Activated CD8-positive, alpha-beta memory T cell treated with anti-CD3 and anti-CD28 coated beads for 4 hours (primary cell): ENCODE results near the gene UNC13C.
"Not testable (repeated sequence)": the region's sequence is repeated elsewhere in the genome, so short reads cannot be mapped to it uniquely, and the experiment has no call there.

Experiments
- DNase-seq, 2 donors: peaks; one replicate each; pipeline ENCODE4 v3.0.0-alpha.2; 2020; ENCODE audit warnings: low read depth in 2 of 2

UNC13C gene

DNA sequence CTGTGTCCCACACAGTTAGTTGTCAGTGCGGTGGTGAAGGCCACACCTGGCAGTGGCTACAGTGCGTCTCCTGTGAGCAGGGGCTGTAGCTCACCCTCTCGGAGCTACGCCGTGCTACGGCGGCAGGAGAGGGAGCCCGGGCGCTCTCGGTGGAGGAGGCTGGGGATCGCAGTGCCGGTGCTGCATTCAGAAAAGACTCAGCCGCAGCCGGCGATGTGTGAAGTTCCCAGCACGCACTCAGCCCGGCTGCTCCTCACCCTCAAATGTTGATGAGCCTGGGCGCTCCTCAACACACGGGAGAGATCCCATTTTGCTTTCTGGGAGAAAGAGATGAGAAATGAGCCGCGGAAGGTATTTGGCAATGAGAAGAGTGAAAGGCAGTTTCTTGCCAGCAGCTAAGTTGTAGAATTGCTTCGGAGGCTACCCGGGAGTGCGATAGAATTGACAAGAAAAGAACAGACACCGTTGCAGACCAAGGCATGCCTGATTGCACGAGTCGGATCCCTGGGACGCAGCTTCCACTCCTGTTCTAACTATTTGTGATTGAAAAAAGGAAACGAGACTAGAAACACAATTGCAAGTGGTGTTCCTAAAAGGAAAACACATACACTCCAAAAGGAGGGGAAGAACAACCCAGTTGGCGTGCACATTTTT lies at the start of gene UNC13C:
Gene UNC13C, plus strand, starts transcription at position 189 of the 654 bp plus-strand sequence. CDS start 34,463 bp downstream, outside the sequence.
- no peak for DNase-seq

DNA sequence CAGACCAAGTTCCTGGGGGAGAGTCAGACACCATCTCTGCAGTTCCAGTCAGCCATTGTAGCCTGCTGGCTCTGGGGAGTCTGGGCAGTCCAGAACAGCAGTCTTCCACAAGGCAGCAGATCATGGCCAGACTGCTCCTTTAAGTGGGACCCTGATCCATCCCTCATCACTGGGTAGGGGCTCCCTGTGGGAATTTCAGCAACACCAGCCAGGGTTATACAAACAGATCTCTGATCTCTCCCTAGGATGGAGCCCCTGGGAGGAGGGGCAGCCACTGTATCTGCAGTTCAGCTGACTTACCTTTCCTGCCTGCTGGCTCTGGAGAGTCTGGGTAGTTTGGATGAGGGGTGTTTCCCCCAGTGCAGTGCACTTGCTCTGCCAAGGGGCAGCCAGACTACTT lies 42.1 kb upstream of the UNC13C start:
- no peak for DNase-seq

DNA sequence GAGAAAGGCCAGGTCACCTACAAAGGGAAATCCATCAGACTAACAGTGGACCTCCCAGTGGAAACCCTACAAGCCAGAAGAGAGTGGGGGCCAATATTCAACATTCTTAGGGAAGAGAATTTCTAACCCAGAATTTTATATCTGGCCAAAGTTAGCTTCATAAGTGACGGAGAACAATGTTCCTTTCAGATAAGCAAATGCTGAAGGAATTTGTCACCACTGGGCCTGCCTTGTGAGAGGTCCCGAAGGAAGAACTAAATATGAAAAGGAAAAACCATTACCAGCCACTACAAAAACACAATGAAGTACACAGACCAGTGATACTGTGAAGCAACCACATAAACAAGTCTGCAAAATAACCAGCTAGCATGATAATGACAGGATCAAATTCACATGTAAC lies 40.6 kb upstream of the UNC13C start:
- DNase-seq, result not testable (repeated sequence)

DNA sequence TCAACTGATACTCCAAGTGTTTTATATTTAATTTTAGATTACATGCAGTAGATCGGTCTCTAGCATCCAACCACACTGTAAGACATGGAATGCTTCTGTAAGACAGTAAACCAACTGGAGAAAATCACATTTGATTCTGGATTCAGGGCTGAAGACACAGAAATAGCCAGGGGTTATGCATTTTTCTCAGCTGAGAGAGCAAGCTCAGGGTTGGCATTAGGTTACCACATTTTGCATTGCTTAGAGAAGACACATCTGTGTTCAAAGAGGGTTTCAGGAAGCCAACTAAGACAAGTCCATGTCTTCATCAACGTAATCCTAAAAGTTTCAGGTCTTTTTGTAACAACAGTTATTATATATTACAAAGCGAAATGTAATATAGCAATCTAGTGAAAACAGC lies 27.7 kb upstream of the UNC13C start:
- no peak for DNase-seq

DNA sequence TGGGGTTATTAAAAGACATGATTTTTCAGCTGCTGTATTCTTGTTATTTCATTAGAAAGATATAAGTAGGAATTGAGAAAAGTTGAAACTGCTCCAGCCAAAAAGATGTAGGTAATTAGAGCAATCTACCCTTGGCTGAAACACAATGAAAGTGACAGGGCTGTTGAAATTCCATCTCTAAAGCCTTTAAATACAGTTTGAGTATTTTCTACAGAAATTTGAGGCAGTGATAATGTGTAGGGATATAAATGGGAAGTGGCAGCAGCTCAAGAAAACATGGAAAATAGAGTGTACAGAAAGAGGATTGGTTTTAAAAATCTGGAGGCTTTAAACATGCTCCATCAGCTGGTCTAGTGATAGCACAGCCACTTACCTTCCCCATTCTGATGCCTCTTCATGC lies 22.8 kb upstream of the UNC13C start:
- no peak for DNase-seq

DNA sequence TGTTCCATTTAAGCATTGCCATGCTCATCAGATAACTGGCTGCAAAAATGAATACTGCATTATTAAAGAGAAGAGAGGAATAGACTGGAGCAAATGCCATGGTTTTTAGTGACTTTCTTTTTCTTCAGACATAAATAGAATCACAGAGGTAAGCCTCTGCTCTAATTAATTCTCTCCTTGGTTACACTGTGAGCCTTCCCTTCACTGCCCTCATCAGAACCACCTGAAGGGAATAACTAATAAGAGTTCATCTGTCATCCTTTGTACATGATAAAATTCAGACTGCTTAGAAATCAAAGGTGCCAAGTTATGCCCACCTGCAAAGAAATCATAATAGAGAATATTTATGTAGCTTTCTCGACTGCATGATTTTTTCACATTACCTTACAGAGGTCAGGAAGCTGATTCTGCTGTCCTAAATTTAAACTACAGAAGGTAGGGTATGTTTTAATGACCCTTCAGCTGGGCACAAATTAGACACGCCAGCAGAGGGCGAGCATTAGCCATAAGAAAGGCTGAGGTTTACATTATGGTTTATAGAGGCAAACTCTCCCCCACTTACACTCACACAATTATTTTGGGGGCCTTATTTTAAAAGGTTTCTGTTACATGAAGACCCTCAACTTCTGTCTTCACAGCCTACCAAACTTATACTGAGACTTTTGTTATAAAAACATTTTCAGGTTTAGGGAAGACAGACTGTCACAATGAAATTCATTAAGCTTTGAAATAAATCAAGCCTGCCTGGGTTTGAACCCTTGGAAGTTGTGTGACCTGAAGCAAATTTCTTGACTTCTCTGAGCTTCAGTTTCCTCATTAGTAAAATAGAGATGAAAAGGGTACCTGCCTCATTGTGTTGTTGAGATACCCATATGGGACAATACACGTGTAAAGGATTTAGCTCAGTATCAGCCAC lies 15.3 kb upstream of the UNC13C start:
- no peak for DNase-seq

DNA sequence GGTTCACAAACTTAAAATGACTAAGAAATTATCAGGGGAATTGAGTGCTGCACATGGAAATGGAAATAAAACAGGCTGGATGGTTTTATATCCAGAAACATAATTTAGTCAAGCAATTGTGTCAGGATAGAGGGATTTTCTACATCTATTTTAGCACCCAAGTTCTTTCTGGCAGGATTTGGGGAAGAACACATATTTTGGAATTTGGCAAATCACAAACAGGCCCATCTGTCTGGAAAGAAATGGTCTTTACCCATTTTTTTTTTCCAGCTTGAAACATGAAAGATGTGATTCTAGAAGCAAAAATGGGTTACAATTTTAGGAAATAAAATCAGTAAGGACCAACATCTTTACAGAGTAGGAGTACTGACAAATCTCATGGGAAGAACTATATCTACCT lies 14.4 kb upstream of the UNC13C start:
- no peak for DNase-seq

DNA sequence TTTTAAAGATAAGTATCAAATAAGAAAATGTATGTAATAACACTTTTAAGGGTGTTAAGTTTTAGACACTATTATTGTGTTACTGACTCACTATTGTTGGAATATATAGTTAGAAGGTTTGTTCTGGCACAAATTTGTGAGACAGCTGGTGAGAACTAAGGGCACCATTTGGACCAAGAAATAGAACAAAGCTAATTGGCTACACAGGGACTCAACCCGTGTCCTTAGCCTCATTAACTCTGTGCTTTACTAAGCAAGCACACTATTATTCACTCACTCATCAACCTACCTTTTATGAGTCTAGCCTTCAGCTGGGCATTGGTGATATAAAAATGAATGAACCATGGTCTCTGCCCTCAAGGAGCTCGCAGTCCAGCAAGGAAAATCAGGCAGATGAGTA lies 4.1 kb upstream of the UNC13C start:
- DNase-seq, result no peak

DNA sequence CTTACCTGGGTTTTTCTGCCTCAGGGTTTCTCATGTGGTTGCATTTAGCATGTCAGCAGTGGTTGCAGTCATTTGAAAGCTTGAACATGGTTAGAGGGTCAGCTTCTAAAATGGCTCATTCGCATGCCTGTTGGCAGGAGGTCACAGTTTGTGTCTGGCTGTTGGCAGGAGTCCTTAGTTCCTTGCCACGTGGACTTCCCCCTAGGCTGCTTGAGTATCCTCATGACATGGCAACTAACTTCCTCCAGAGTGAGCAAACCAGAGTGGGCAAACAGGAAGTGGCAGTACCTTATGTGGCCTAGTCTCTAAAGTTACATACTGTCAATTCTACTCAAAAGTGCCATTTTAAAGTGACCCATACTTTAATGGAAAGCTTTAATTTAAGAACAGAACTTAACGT lies 3.4 kb upstream of the UNC13C start:
- no peak for DNase-seq

DNA sequence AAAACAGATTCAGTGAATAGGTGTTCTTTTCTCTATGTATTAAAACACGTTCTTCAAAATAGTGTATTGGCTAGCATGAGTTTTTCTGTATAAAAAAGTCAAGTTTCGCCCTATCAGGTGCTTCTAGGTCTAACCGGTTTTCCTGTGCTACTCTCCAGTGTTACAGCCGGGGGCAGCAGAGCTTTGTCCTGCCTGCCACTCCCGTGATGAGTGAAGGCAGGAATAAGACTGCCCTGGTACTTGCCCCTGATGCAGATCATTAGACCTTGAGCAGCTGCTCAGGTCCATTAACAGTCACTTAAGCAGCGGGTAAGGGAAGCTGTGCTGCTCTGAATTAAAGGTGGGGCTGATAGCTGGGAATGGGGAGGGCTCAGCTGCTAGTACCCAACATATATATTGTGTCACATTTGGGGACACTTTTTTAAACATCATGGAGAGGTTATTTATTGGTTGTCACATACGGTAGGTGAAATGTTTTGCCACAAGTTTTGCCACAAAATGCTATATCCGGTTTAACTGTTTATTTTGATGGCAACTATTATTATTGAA lies 1.3 kb upstream of the UNC13C start:
- no peak for DNase-seq

DNA sequence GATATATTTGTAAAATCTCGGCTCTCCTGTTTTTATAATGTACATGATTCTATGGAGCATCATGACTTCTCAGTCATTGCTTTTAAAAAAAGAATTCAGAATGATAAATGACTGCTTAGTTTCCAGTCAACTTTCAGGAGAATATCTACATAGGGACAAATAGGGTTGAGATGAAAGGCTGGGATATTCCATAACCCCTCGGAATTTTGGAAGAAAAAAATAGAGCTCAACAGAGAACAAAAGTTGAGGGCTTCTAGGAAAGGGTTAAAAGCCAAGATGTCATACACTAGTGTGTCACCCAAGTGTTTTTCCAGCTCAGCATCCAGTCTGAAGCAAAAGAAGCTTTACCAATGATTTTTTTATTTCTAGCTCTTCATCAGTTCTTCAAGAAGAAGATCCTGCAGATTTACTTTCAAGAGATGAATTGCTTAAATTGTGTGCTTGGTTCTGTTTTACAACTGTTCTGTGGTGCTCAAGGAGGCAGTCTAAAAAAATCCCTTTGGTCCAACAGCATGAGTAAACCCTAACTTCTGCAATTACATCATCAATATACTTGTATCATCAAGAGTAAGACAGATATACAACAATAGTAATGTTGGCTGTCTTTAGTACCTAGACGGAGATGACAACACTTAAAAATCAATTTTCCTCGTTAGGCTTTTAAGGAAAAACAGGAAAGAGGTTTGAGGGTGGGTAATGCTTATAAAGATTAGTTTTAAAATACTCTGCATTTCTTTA lies 979 bp downstream of the UNC13C start:
- no peak for DNase-seq

DNA sequence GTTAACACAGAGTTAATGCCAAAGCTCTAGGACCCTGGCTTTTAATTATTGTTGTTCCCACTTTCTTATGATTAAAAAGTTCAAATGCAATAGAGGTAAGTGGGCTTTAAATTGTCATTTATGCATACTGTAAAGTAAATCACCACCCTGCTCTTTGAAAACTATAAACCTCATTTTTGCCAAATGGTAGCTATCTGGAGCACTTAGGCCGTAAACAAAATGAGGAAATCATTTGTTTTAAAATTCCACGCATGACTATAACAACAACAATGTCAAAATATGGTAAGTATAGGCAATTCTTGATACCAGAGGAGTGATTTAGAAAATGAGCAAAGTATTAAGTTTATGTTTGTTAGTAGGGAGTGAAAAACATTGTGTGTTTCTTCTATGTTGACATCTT lies 1.8 kb downstream of the UNC13C start:
- no peak for DNase-seq

DNA sequence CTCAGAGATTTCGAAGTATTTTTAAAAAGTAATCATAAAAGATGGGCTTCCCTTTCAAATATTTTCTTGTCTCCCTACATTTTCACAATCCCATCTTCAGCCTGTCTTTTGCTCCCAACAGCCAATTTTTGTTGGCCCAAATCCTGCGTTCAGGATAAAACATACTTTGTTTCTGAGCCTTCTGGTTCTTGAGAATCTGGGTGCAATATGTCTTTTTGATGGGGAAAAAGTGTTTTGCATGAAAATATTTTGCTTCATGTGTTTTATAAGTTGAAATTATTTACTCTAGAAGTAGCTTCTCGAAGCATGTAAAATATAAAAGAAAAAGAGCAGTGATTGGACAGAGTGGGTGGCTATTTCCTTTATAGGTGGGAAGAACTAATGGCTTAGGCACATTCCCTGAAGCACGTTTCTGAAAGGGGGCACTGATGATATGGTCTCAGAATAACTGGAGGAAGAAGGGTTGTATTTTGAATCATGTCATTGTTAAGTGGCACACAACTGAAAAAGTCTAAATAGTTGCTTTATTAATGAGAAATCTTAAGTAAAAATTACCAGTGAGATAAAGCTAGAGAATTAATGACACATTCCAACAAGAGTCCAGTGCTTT lies 3.9 kb downstream of the UNC13C start:
- DNase-seq, result no peak

DNA sequence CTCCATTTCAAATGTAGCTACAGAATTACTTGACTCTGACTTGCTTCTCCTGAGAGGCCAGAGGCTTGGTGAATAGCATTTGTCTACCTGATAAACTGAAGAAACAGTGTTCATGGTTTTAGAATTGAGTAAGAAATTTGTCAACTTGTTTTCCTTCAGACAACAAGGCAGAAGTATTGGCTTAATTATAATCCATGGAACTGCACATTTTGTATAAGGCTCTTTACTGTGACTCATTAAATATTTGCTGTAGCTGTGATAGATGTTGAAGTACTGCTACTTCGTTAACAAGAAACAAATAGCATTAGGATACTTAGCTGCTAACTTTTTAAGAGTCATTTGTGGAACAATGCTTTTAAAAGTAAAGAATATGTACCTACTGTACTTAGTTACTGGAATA lies 4.6 kb downstream of the UNC13C start:
- no peak for DNase-seq

DNA sequence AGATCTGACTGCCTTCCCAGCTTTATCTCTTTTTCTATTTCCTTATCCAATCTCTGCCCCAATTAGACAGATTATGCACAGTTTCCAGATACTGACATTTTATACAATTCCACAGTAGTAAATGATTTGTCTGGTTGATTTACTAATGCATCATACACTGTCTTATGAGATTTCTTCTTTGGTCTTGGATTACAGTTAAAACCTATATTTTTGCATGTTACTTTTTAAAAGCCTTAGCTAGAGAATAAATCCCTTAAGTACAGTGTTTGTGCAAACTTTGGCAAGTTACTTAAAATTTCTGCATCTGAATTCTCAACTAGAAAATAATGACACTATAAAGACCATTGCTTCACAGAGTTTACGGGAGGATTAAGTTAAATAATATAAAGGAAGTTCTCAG lies 6.0 kb downstream of the UNC13C start:
- no peak for DNase-seq

DNA sequence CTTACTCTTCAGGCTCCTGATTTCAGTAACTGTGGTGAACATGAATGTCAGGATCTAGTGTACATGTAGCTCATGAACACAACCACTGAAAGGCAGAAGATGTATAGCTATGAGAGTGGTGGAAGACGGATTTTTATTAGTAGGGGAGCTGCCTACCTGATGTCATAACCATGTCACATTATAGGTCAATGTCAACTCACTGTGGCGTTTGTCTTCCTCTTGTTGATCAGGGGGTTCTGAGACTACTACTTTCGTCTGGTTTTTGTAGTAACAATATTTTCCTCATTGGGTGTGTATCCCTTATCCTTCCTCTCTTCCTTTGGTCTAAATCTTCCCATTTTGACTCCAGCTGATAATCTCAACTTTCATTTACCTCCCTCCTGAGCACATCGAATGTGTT lies 7.3 kb downstream of the UNC13C start:
- no peak for DNase-seq

DNA sequence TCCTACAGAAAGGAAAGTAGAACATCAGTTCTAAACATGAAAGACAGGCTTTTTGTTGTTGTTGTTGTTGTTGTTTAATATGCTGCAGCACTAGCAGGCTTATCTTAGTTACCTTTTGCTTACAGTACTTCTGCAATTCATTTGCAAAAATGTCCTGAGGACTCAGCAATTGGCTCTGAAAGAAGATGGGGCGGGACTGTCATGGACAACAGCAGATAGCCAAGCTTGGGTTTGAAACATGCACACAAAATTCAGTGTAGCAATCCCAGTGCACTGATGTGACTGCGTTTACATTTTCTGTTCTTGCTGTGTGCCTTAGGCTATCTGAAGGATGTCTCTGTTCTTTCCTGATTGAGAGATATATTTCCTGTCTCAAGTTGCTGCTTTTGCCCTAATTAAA lies 9.2 kb downstream of the UNC13C start:
- DNase-seq, result no peak

DNA sequence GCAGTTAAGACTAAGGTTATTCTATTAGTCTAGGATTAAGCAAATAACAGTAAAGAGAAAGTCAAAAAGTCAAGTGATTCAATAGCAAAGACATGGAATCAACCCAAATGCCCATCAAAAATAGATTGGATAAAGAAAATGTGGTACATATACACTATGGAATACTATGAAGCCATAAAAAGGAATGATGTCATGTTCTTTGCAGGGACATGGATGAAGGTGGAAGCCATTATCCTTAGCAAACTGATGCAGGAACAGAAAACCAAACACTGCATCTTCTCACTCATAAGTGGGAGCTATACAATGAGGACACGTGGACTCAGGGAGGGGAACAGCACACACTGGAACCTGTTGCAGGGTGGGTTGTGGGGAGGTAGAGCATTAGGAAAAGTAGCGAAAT lies 29.0 kb downstream of the UNC13C start:
- no peak for DNase-seq

DNA sequence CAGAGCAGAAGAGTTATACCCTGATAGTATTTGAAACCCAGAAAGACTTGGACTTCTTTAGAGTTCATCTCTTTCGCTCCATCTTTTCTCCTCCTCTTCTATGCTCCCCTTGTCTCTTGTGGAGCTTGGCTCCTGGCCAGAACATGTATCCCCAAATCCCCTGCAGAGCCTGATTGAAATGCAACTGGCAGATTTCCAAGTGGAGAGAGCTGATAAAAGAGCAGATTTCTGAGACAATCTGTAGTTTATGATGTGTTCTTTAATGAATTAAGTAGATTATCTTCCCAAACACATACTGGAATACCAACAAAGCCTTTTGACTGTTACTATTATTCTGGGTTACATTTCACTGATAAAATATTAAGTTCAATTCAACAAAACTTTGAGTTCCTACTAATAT lies 33.4 kb downstream of the UNC13C start:
- no peak for DNase-seq

DNA sequence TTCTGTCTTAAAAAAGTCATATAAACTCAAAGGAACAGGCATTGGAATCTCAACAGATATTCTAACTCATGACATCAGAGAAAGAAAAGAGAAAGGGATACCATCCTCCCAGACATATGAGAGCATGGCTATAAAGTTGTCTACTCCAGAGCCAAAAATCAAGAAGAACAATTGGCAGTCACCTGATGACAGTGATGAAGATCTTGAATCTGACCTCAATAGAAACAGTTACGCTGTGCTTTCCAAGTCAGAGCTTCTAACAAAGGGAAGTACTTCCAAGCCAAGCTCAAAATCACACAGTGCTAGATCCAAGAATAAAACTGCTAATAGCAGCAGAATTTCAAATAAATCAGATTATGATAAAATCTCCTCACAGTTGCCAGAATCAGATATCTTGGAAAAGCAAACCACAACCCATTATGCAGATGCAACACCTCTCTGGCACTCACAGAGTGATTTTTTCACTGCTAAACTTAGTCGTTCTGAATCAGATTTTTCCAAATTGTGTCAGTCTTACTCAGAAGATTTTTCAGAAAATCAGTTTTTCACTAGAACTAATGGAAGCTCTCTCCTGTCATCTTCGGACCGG lies 35.9 kb downstream of the UNC13C start:
- DNase-seq, result no peak

DNA sequence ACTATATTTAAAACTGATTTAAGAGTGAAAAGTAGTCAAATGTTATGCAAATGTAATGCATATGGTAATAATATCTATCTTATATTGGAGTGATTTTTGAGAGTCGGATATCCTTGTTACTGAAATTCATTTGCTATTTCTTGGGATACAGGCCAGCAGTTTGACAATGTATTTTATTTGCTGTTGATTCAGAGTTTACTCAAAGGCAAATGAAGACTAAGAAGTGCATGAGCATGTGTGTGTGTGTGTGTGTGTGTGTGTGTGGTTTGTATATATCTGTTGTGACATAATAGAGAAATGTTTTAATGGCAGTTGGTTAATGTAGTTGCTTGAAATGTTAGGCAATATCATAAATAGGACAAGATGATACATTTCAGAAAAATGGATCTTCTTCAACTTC lies 39.0 kb downstream of the UNC13C start:
- DNase-seq, result no peak

DNA sequence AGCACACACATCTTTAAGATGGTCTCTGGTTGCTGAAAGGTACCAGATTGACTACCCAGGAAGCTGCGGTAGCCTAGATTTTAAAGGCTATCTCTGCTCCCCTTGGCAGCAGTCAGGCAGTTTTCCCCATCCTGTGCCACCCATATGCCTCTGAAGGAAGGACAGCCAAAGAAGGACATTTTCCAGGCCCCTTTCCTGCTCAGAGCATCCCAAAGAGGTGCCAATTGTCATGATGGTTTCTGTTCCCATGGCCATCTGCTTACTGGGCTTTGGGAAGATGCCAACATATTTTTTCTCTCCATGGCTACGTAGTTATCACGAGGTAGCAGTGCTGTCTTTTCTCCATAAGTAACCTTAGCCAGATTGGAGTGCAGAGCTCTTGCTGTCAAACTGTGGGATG lies 39.7 kb downstream of the UNC13C start:
- DNase-seq, result no peak
